Breast epithelium (tissue), 4 donors: Measurements from ENCODE around the gene DNAAF8. TPM values are rescaled to one million over a fixed set of nuclear protein-coding genes. Genes with fewer than 3 reads are reported as not detected.

Experiments
- DNase-seq, 2 donors: peaks; one replicate each; pipeline ENCODE4 v3.0.0-alpha.2; 2019; ENCODE audit warnings: low spot score in 2 of 2
- H3K27ac ChIP-seq, 2 donors: fragments of 200-600 bp; sonication (generic) in 1 of 2; one replicate each; pipeline ENCODE4 v1.5.1; 2016 to 2019; ENCODE audit warnings: mild to moderate bottlenecking in 1 of 2
- H3K27me3 ChIP-seq, 2 donors: fragments of 200-600 bp; sonication (generic) in 1 of 2; one replicate each; pipeline versions ENCODE4 v1.5.1 to v1.6.0; 2017 to 2019; ENCODE audit warnings: control low read depth in 1 of 2, mild to moderate bottlenecking in 1 of 2
- H3K36me3 ChIP-seq: fragments of 200-600 bp; one replicate; pipeline ENCODE4 v1.5.1; 2019
- H3K4me1 ChIP-seq, 2 donors: fragments of 200-600 bp; sonication (generic); one replicate each; pipeline ENCODE4 v1.5.1; 2016 to 2019; ENCODE audit warnings: control low read depth in 1 of 2
- H3K4me3 ChIP-seq, 3 donors: fragments of 200-600 bp; sonication (generic); 1 replicate in 2 of 3; 2 replicates in 1 of 3; pipeline ENCODE4 v1.5.1; 2016 to 2019; ENCODE audit warnings: mild to moderate bottlenecking in 3 of 3, moderate library complexity in 2 of 3
- H3K9me3 ChIP-seq, 2 donors: fragments of 200-600 bp; sonication (generic) in 1 of 2; one replicate each; pipeline ENCODE4 v1.5.1; 2016 to 2019; ENCODE audit warnings: control low read depth in 1 of 2
- CTCF ChIP-seq, 3 donors: fragments of 450-650 bp; IDR thresholded peaks; one replicate each; pipeline ENCODE4 v1.5.1; 2016 to 2017; ENCODE audit warnings: antibody characterized with exemption in 3 of 3, mild to moderate bottlenecking in 3 of 3, moderate library complexity in 3 of 3
- POLR2A ChIP-seq: fragments of 450-650 bp; IDR thresholded peaks from one replicate; pipeline ENCODE4 v1.6.1; 2016; ENCODE audit warnings: antibody characterized with exemption, mild to moderate bottlenecking, moderate library complexity
- POLR2AphosphoS5 ChIP-seq, 3 donors: sonication (generic); formaldehyde crosslinking; IDR thresholded peaks; one replicate each; pipeline ENCODE4 v1.6.1; 2017; ENCODE audit warnings: antibody characterized with exemption in 3 of 3
- intact Hi-C: fragments of 100-400 bp; cut with DNase I; formaldehyde crosslinking; loops from one replicate; pipeline ENCODE4 v1.15.1; 2023; ENCODE audit warnings: low total_unique reads
- total RNA-seq, 3 donors: library from RNA; depleted of rRNA; stranded (reverse); fragments of >200 nt; gene quantifications; one replicate each; pipeline ENCODE4 v1.1.0, GENCODE V29; 2016

Gene DNAAF8
- total RNA-seq, 3 donors from 2014 or later = 1.3 to 2.3 (median 1.8) TPM

- H3K4me3 ChIP-seq = no peak overlapping the region
- no peak overlapping the region for H3K27ac ChIP-seq
- intact Hi-C loops = no loop called here
- no peaks in the 10 kb centered on the region for H3K36me3 ChIP-seq
- no peaks in the 10 kb centered on the region for H3K4me1 ChIP-seq
- no peak for TF ChIP-seq CTCF (IDR thresholded peaks at IDR 0.05)
- no peak for TF ChIP-seq POLR2A
- no peak for TF ChIP-seq POLR2AphosphoS5 (IDR thresholded peaks at IDR 0.05)
- no peak for DNase-seq
- no peaks in the 10 kb centered on the region for H3K9me3 ChIP-seq
- no peaks in the 10 kb centered on the region for H3K27me3 ChIP-seq
Observed at GRCh38 chr16:4728676-4729075, 5.7 kb upstream of the DNAAF8 start.

- H3K27ac ChIP-seq = no peak overlapping the region
- no peak for DNase-seq
- no peak overlapping the region for H3K4me3 ChIP-seq
- no peaks in the 10 kb centered on the region for H3K36me3 ChIP-seq
- intact Hi-C loops = no loop called here
- no peaks in the 10 kb centered on the region for H3K4me1 ChIP-seq
- H3K9me3 ChIP-seq = no peaks in the 10 kb centered on the region
- TF ChIP-seq CTCF (IDR thresholded peaks at IDR 0.05) = no peak
- no peak for TF ChIP-seq POLR2AphosphoS5 (IDR thresholded peaks at IDR 0.05)
- TF ChIP-seq POLR2A = no peak
- H3K27me3 ChIP-seq = no peaks in the 10 kb centered on the region
Observed at GRCh38 chr16:4729876-4730275, 4.5 kb upstream of the DNAAF8 start.

- intact Hi-C loops = no loop called here
- Histone ChIP-seq H3K9me3 (no peaks in the 10 kb centered on the region), H3K27ac (peak overlapping the region in 1 of 2 donors; percentile 85)
Observed at GRCh38 chr16:4733211-4733742, 1.1 kb upstream of the DNAAF8 start.

GRCh38 chr16:4733747-4734062 lies 632 bp upstream of the DNAAF8 start:
- Histone ChIP-seq H3K4me3 (peak overlapping the region; percentile 91 to 99 (median 98)), H3K27ac (peak overlapping the region; percentile 85 to 90), H3K4me1 (no peaks in the 10 kb centered on the region), H3K36me3 (no peaks in the 10 kb centered on the region), H3K9me3 (no peaks in the 10 kb centered on the region), H3K27me3 (no peaks in the 10 kb centered on the region)
- TF ChIP-seq POLR2AphosphoS5 (IDR thresholded peaks at IDR 0.05) (no peak), POLR2A (no peak), CTCF (IDR thresholded peaks at IDR 0.05) (no peak)
- DNase-seq = no peak
- intact Hi-C loops = no loop called here

More at GRCh38 chr16:4733211-4733742, 1.1 kb upstream of the DNAAF8 start:
- no peak for DNase-seq
- Histone ChIP-seq H3K36me3 (no peaks in the 10 kb centered on the region), H3K27me3 (no peaks in the 10 kb centered on the region), H3K4me3 (peak overlapping the region; percentile 91 to 99 (median 98)), H3K4me1 (no peaks in the 10 kb centered on the region)
- TF ChIP-seq POLR2AphosphoS5 (IDR thresholded peaks at IDR 0.05) (no peak), CTCF (IDR thresholded peaks at IDR 0.05) (no peak), POLR2A (no peak)

GRCh38 chr16:4734730-4735535 lies 596 bp downstream of the DNAAF8 start:
- TF ChIP-seq POLR2A (no peak), CTCF (IDR thresholded peaks at IDR 0.05) (no peak), POLR2AphosphoS5 (IDR thresholded peaks at IDR 0.05) (no peak)
- Histone ChIP-seq H3K27ac (peak overlapping the region; percentile 85 to 90), H3K4me3 (peak overlapping the region; percentile 91 to 99 (median 98)), H3K27me3 (no peaks in the 10 kb centered on the region), H3K4me1 (no peaks in the 10 kb centered on the region), H3K36me3 (no peaks in the 10 kb centered on the region), H3K9me3 (no peaks in the 10 kb centered on the region)
- intact Hi-C loops = no loop called here
- peak; percentile 81 to 85 for DNase-seq
